Esophagus squamous epithelium (tissue), 5 donors: ENCODE measurements around the gene MPZL1. TPM values are rescaled to one million over a fixed set of nuclear protein-coding genes. Genes with fewer than 3 reads are reported as not detected.
A peak's percentile ranks its signal among the peaks of the same experiment; 100 is the strongest.

Experiments used
- DNase-seq: peaks from one replicate; lab custom pipeline; 2025; lab: John Stamatoyannopoulos, UW
- H3K27ac ChIP-seq, 4 donors: fragments of 200-600 bp; sonication (generic); one replicate each; pipeline ENCODE4 v1.5.1; 2016 to 2019; ENCODE audit warnings: mild to moderate bottlenecking in 1 of 4
- H3K27me3 ChIP-seq, 4 donors: fragments of 200-600 bp; sonication (generic); 1 replicate in 3 of 4; 2 replicates in 1 of 4; pipeline versions ENCODE4 v1.5.1 to v1.6.0; 2017 to 2021; ENCODE audit warnings: antibody characterized with exemption in 1 of 4
- H3K36me3 ChIP-seq, 3 donors: fragments of 200-600 bp; sonication (generic); one replicate each; pipeline ENCODE4 v1.5.1; 2016 to 2019
- H3K4me1 ChIP-seq, 3 donors: fragments of 200-600 bp; sonication (generic); one replicate each; pipeline ENCODE4 v1.5.1; 2017 to 2019
- H3K4me3 ChIP-seq, 4 donors: fragments of 200-600 bp; sonication (generic); 1 replicate in 3 of 4; 2 replicates in 1 of 4; pipeline ENCODE4 v1.5.1; 2016 to 2019; ENCODE audit warnings: mild to moderate bottlenecking in 2 of 4, moderate library complexity in 1 of 4
- H3K9me3 ChIP-seq, 3 donors: fragments of 200-600 bp; sonication (generic); one replicate each; pipeline ENCODE4 v1.5.1; 2016 to 2019
- CTCF ChIP-seq, 6 experiments: fragments of 450-650 bp in 4 of 6; fragments of 200-600 bp in 2 of 6; sonication (generic) in 2 of 6; IDR thresholded peaks; one replicate each; pipeline ENCODE4 v1.5.1; 2016 to 2019; ENCODE audit warnings: antibody characterized with exemption in 6 of 6, mild to moderate bottlenecking in 4 of 6, moderate library complexity in 4 of 6
- POLR2A ChIP-seq, 4 donors: fragments of 450-650 bp; IDR thresholded peaks; one replicate each; pipeline ENCODE4 v1.6.1; 2017; ENCODE audit warnings: antibody characterized with exemption in 4 of 4, mild to moderate bottlenecking in 4 of 4, moderate library complexity in 3 of 4
- WGBS, 2 donors: methylation state at CpG; one replicate each; pipeline ENCODE4 v1.1.5; 2018; 5-methylcytosine and 5-hydroxymethylcytosine counted together
- intact Hi-C: fragments of 100-400 bp; cut with DNase I; formaldehyde crosslinking; loops from one replicate; pipeline ENCODE4 v1.15.0; 2022
- total RNA-seq, 4 donors: library from RNA; depleted of rRNA; stranded (reverse); fragments of >200 nt; gene quantifications; one replicate each; pipeline ENCODE4 v1.1.0, GENCODE V29; 2016
- donor health status: DM: yes; HTN: yes; CAD: no.

The MPZL1 gene
- total RNA-seq, 4 donors from 2014 or later, result 36.6 to 80.5 (median 74.3) TPM

- peaks cover 5 to 47% (median 21%) of the 10 kb centered on the region in 3 donors for H3K4me1 ChIP-seq
- no peak for TF ChIP-seq POLR2A (IDR thresholded peaks at IDR 0.05)
- no peak for TF ChIP-seq CTCF (IDR thresholded peaks at IDR 0.05)
- intact Hi-C loops, result loop anchor here (2.0 kb wide), 1 partner anchor 85 kb away; no protein-coding TSS in a partner anchor
Measured at GRCh38 chr1:167685844-167686243, 35.9 kb upstream of the MPZL1 start.

DNA sequence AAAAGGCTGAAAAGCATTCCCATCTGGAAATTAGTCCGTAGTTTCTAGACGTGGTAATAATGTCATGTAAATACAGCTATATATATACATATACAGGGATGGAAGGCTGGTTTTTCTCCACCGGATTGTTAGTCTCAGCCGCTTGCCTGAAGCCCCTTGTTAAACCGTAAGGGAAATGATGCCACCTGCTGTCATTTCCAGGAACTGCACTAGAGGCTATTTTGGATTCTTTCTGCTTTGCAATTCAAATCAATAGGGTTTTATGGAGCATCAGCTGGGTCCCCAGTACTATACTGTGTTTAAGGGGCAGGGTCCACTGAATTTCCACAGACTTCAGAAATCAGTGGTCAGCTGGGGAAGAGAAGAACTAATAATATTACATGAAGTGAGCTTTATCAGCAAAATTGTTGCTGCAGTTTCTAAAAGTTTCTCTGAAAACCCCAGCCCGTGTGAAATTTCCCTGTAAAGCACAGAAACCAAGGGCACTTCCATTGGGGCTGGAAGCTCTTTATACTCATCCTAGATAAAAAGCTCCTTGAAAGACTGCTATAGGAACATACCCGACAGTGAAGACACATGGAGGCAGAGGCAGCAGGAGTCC is 33.8 kb upstream of the MPZL1 start:
- DNase-seq, result no peak
- intact Hi-C loops, result loop anchor here (2.0 kb wide), 1 partner anchor 87 kb away; no protein-coding TSS in a partner anchor
- peaks cover 0 to 26% (median 10%) of the 10 kb centered on the region in 3 donors for H3K4me1 ChIP-seq
- TF ChIP-seq POLR2A (IDR thresholded peaks at IDR 0.05) (no peak), CTCF (IDR thresholded peaks at IDR 0.05) (peak; percentile 87 to 96 (median 94))
- H3K36me3 ChIP-seq, result peaks cover 0 to 35% (median 0%) of the 10 kb centered on the region in 3 donors
- no peaks in the 10 kb centered on the region for H3K27me3 ChIP-seq
- H3K27ac ChIP-seq, result no peak overlapping the region
- 20 to 24% methylated on average over 7 of the region's 7 CpGs for WGBS, 2 donors
- H3K4me3 ChIP-seq, result no peak overlapping the region
- H3K9me3 ChIP-seq, result no peaks in the 10 kb centered on the region

More at GRCh38 chr1:167685844-167686243, 35.9 kb upstream of the MPZL1 start:
- Histone ChIP-seq H3K27me3 (no peaks in the 10 kb centered on the region), H3K27ac (peak overlapping the region in 3 of 4 donors; percentile 14 to 31 (median 14)), H3K9me3 (no peaks in the 10 kb centered on the region), H3K36me3 (peaks cover 0 to 21% (median 0%) of the 10 kb centered on the region in 3 donors), H3K4me3 (no peak overlapping the region)
- DNase-seq, result no peak
- WGBS, 2 donors, result 51 to 64% methylated on average over 5 of the region's 5 CpGs

DNA sequence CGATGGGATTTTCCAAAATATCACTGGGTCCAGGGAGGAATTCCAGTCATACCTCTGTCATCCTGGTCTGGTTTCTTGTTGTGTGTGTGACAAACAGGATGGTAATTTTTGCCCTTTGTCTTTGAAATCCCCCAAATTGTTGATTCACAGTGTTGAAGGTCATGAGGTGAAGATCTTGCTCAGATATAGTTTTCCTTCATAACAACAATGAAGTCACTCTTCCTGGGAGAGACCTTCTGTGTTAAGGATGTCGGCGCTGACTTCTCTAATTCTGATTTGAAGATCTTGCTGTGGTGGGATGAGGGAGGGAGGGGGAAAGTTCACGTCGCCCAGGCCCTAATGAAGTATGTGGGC is 32.2 kb upstream of the MPZL1 start:
- 71 to 88% methylated on average over 5 of the region's 5 CpGs for WGBS, 2 donors
- H3K27ac ChIP-seq, result no peak overlapping the region
- H3K4me3 ChIP-seq, result no peak overlapping the region
- no peaks in the 10 kb centered on the region for H3K27me3 ChIP-seq
- TF ChIP-seq POLR2A (IDR thresholded peaks at IDR 0.05), result no peak
- TF ChIP-seq CTCF (IDR thresholded peaks at IDR 0.05), result no peak
- no peak for DNase-seq
- no peaks in the 10 kb centered on the region for H3K9me3 ChIP-seq
- peaks cover 0 to 44% (median 2%) of the 10 kb centered on the region in 3 donors for H3K36me3 ChIP-seq
- H3K4me1 ChIP-seq, result peaks cover 0 to 11% (median 4%) of the 10 kb centered on the region in 3 donors
- intact Hi-C loops, result no loop called here

DNA sequence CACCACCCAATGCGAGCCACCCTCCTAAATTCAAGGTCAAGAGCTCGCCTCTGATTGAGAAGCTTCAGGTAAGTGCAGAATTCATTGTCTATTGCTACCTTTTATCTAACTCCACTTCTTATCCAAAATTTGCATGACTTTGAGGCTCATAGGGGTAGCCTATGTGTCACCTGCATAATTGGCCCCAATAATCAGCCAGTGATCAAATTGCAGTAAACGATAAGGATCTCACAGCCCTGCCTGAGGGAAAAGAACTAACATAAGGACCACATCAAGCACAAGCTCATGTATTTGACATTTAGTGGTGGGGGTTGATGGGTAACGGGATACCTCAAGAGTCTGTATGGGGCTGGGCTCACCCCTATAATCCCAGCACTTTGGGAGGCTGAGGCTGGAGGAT is 31.7 kb upstream of the MPZL1 start:
- no peak overlapping the region for H3K27ac ChIP-seq
- intact Hi-C loops, result no loop called here
- TF ChIP-seq CTCF (IDR thresholded peaks at IDR 0.05) (no peak), POLR2A (IDR thresholded peaks at IDR 0.05) (no peak)
- peaks cover 0 to 12% (median 4%) of the 10 kb centered on the region in 3 donors for H3K4me1 ChIP-seq
- WGBS, 2 donors, result 76 to 83% methylated on average over 4 of the region's 4 CpGs
- no peak for DNase-seq
- H3K9me3 ChIP-seq, result no peaks in the 10 kb centered on the region
- H3K27me3 ChIP-seq, result no peaks in the 10 kb centered on the region
- H3K4me3 ChIP-seq, result no peak overlapping the region
- peaks cover 0 to 46% (median 6%) of the 10 kb centered on the region in 3 donors for H3K36me3 ChIP-seq

DNA sequence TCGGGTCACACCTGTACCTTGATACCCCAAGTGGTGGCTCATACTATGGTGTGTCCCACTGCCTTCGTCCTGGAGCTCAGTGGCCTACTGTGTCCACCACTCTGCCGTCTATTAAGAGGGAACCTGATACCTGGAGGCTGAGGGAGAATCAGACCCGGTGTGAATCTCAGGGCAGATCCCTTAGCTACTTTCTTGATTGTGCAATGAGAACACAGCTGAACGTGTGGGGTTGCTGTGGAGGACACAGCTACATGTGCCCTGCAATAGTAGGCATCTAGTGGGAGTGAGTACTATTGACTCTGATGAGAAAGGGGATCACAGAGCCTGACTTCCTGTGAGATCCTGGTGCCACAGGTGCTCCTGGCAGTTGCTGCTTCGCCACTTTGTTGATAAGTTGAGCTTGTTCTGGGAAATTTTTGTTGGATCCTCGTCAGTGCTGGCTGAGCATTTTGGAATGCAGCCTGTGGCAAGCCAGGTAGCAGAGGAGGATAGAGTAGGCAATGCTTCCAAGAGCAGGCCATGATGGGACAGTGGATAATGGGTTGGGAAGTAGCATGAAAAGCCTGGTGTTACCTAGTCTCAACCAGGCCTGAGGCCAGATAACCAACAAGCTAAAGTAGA is 28.2 kb upstream of the MPZL1 start:
- no peak for TF ChIP-seq CTCF (IDR thresholded peaks at IDR 0.05)
- no peak for TF ChIP-seq POLR2A (IDR thresholded peaks at IDR 0.05)
- Histone ChIP-seq H3K9me3 (no peaks in the 10 kb centered on the region), H3K27ac (no peak overlapping the region), H3K27me3 (no peaks in the 10 kb centered on the region), H3K36me3 (peaks cover 0 to 80% (median 6%) of the 10 kb centered on the region in 3 donors), H3K4me3 (no peak overlapping the region), H3K4me1 (peaks cover 0 to 18% (median 0%) of the 10 kb centered on the region in 3 donors)
- DNase-seq, result no peak
- intact Hi-C loops, result no loop called here
- WGBS, 2 donors, result 92 to 100% methylated on average over 2 to 3 of the region's 7 CpGs
